Germinal center (tissue), 1 donor: ENCODE measurements around the gene GRIN2A.

Source experiments
- DNase-seq: peaks from one replicate; pipeline ENCODE4 v3.0.0; 2012; ENCODE audit warnings: mixed read lengths, low spot score

Gene GRIN2A

DNA sequence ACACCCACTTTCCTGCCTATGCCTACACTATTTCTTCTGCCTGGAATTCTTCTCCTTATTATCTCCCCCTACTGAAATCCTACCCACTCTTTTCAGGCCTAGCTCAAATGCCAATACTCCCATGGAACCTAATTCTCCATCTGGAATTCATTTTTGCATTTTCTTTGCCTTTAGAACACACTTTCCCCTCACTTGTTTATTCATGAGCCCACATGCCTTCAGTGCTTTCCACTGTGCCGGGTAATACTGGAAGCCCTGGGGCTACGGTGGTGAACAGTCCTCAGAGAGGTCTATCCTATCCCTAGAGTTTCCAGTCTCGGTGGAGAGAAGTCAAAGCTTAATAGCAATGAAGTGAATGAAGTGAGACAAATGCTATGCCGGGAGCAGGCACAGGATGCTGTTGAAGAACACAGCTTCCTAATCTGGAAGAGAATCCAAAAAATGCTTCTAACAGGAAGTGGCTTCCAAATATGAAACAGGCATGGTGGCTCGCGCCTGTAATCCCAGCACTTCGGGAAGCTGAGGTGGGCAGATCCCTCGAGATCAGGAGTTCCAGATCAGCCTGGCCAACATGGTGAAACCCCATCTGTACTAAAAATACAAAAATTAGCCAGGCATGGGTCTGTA lies 322.4 kb downstream of the GRIN2A start:
- no peak for DNase-seq

DNA sequence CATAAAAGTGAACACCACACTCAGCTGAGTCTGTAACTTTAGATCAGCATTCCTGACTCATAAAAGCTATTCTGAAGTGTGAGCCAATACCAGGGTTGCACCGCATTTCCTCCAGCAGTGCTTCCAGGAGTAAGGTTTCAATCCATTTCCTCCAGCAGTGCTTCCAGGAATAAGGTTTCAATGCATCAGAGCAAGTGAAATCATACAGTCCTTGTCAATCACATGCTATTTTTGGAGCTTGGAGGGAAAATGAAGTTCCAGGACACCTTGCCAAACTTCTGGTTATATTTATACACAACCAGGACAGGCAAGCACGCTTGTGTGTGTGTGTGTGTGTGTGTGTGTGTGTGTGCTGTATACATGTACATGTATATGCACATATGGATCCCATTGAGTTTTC lies 327.6 kb downstream of the GRIN2A start:
- no peak for DNase-seq

DNA sequence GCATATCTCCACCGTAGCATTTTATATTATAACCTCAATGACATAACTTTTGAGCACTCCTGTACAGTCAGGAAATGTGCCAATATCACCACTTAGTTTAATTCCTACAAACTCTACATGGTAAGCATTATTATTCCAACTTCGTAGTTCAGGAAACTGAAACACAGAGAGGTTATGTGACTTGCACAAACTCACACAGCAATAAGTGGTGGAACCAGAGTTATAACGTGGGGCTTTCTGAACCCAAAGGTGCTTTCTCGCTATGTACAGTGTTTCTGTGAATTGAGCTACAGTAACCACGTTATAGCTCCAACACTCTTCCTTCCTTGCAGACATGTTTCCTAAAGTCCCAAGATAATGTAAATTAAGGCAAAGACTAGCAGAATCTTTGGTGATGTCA lies 330.2 kb downstream of the GRIN2A start:
- DNase-seq: no peak

DNA sequence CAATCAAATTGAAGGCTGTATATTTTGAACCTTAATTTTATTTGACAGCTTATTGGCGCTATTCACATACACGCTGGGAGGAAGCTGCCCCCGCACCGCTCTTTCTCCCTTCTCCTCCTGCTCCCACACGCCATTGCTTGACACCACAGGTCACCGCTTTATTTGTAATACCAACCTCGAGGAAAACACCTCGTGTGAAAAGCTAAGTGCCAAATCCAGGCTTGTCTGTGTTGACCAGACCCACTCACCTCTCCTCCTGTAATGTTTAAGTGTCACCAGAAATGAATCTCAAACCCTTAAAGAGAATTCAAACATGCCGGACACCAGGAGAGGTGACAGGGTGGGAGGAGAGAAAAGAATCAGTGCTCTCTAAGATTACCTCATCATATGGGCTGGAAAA lies 331.4 kb downstream of the GRIN2A start:
- no peak for DNase-seq

DNA sequence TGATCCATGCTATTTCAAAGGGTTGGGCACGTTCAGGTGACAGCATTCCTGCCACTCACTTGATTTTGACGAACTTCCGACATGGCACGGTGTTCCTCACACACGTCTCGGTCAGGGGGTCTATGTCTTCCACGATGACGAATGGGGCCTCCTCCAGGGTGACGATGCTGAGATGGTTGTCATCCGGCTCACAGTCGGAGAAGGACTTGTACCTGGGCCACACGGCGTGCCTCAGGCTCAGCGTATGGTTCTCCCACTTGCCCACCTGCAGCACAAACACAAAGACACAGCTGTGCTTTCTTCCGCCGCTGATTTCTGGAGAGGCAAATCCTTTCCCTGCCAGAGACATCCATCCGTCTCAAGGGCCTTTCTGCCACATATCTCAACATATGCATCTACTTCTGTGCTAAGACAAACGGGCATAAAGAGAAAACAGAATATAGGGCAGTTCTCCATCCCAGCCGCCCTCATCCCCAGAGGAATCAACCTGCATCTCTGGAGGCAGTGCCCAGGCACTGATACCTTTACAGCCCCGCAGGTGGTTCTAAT lies 332.5 kb downstream of the GRIN2A start:
- no peak for DNase-seq

DNA sequence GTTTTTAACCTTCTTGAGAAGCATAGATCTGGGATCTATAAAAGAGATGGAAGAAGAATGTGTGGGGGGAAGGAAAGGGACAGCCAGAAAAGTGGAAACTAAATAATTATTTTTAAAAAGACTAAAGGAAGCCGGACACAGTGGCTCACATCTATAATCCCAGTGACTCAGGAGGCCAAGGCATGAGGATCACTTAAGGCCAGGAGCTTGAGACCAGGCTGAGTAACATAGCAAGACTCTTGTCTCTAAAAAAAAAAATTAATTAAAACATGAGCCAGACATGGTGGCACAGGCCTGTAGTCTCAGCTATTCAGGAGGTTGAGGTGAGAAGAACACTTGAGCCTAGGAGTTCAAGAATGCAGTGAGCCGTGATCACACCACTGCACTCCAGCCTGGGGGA lies 335.1 kb downstream of the GRIN2A start:
- DNase-seq: no peak

DNA sequence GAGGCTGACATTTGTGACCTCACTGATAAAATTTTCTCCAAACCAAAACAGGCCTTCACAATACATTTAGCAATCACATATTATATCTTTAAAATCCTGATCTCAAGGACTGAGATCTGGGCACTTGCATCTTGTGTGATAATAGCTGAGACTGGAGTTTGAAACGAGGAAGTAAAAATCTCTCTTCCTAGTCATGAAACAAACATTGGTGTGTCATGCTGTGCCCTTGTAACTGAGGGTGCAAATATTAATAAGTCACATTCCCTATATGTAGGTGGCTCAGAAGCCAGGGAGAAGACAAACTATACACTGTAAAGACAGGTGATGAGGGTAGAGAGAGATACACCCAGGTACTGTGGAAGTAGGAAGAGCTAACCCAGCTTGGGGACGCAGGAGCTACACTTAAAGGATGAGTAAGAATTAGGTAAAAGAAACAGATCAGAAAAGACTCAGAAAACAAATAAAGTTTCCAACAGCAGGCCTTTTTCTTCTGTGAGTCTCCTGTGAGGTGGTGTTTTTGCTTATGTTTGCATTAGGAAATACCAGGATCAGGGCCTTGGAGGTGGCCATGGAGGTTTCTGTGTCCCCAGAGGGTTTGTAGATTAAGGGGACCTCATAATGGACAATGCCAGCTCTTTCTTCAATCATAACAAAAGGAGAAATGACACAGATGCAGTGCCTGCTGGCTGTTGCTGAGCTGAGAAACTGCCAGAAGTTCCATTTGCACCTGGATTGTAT lies 335.7 kb downstream of the GRIN2A start:
- DNase-seq: no peak

DNA sequence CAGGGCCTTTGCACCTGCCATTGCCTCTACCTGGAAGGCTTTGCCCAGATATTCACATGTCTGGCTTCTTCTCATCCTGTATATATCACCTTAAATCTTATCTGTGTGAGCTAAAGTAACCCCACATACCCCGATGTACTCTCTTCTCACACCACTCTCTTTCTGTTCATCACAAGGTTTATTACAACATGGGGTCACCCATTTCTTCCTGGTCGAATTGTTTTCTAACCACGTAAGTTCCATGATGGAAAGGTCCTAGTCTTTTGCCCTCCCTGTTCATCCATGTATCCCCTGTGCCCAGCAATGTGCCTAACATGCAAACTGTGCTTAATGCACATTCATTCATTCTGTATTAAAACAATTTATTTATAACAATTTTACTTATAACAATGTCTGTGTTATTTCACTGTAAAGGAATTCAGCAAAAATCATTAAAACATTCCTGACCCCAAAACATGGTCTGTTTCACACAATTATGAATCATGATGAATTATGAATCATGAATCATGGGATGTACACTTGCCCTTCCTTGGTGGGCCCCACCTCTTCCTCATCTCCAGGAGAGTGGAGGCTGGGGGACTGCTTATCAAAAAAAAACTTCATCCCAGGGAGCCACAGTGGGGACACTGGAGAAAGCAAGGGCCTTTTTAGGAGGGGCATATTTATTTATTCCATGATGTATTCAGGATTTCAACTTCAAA lies 336.4 kb downstream of the GRIN2A start:
- DNase-seq: no peak

DNA sequence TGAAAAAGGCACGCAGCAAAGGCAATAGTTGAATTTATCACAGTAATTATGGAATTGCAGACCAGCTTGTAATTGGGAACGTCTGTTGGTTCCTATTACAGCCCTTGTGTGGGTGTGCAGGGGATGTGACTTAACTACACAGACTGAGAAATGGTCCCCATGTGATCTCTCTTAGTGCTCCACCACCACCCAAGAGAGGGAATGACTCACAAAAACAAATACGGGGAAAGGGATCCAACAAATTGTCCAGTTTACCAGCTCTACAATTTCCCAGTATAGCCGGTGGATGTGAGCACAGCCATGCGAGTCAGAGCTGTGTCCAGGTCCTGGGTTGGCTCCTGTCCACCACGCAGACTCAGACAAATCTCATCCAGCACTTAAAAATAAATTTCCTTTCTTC lies 337.9 kb downstream of the GRIN2A start:
- no peak for DNase-seq

DNA sequence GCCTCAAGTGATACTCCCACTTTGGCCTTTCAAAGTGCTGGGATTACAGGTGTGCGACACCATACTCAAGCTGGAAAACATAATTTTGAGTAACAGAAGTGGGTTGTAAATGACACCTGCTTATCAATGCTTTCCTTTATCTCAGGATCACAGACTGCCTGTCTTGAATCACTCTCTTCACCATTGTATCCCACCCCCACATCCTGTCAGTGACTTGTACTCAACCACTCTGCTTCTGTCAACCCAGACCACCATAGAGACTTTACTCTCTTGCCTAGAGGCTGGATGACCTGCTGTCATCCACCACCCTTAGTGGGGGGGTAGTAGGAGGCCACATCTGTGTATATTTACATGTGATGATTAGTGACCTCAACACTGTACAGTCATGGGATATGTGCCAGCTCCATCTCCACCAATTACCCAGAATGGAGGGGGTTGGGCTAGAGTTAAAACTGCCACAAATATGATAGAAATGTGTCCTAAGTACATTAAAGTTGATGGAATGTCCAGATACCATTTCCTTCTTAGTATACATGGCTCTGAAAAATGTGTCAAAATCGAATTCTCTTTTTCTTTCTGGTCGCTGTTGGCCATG lies 338.7 kb downstream of the GRIN2A start:
- no peak for DNase-seq

DNA sequence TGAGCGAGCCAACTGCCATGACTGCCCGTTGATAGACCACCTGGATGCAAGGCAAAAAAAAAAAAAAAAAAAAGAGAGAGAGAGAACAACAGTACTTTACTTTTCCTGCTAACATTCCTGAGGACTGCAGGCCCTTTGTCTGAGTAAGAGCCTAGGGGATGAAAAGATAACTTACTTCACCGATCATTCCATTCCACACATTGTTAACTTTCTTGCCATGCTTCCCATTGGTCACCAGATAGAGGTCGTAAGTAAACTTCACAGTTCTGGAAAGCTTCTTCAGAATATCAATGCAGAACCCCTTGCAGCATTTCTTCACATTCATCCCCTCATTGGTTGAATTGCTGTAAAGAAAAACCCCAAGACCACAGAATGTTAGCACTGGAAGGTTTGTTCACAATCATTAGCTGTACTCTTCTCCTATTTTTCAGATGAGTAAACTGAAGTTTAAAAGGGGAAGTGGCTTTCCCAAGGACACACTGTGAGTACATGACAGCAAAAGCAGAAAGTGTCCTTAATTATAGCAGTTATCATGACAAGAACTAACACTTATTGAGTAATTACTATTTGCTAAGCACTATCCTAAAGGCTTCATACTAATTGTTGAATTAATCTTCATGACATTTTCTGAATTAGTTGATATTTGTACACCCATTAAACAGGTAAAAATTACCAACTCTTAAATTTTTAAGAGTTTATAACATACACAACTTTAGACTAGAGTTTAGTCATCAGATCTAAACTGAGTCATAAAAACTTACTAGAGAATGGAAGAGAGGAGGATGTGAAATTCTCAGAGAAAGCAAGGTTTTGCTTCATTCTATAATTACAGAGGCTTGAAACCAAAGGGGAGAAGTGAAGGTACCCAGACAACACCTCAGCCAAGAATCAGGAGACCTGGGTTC lies 341.2 kb downstream of the GRIN2A start:
- no peak for DNase-seq

DNA sequence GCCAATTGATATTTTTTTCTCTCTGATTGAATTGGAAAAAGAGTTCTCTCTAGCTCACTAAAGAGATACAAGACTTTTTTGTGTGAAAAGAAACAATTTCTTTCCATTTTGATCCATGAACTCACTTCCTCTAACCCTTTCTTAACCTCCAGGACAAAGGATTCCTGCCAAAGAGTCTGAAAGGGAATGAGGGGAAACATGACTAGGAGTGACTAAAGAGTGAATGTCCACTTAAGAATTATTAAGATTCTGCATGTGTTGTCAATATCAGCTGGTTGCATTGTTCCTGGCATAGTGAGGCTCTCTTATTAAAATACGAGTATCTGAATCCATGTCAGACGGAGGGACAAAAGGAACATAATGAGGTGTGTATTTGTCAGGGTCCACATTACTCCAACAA lies 344.7 kb downstream of the GRIN2A start:
- DNase-seq: no peak

DNA sequence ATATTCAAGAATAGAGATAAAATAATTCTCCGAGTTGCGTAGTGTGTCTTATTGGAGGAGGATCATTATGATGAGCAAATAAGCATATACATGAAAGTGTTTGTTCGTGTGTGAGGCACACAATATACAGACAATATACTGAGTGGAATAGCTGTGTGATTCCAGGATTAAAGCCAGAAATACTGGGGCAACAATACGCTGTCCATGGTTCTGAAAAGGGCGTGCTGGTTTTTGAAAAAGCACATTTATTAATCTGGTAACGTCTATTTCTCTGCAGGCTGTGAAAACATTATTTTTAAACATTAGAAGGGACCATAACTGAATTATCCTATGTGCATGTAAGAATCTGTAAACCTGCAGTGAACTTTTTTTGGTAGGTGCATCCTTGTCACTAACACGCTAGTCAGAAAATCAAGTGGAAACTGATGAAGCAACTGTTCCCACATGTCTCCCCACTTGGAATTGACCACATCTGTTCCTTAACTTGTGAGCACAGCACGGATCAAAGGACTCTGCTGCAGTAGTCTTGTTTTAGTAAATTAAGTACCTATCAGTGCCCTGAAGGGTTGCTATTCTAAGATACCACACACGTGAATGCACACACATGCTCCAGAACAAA lies 346.0 kb downstream of the GRIN2A start:
- no peak for DNase-seq

DNA sequence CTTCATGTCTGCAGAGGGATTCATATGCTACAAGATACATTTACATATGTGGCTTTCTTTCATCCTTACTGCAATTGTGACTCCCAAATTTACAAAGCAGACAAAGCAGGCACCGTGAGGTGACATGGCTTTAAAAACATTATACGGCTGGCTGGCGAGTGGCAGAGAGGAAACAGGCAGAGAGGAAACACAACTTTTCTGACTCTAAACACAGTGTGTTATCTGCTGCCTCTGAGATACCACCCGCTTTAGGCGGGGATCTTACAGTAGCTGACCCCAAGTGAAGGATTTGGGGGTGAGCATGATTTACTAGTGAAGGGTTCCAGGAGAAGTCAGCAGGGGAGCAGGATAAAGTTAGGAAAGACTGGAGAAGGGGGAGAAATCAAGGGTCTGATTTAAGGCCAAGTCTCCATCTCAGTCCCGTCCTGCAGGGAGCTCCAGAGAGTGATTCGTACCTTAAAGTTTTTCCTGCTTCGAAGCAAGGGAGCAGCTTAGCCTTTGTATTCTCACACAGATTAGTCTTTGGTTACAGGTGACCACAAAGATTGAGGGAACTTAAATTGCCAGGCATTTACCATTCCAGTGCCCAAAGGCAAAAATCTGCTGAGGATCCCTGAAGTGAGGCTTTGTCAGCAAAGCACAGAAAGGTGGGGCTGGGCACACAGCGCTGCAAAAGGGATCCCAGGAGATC lies 355.0 kb downstream of the GRIN2A start:
- no peak for DNase-seq

DNA sequence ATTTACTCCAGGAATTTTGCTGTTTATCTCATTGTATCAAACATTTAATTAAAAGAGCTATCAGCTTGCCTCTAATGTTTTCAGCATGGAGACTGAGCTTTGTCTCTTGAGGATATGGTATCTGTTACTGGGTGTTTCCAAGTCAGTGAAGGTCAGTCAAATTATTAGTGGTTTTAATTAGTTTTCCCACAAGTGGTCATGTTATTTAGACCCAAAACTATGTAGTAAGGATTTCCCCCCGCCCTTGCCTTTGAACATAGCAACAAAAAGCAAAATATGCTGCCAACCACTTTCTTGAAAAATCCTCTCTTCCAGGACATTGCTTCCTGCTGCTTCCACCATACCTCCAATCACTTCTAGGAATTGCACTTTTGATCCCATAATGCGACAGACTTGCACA lies 355.6 kb downstream of the GRIN2A start:
- DNase-seq: no peak

DNA sequence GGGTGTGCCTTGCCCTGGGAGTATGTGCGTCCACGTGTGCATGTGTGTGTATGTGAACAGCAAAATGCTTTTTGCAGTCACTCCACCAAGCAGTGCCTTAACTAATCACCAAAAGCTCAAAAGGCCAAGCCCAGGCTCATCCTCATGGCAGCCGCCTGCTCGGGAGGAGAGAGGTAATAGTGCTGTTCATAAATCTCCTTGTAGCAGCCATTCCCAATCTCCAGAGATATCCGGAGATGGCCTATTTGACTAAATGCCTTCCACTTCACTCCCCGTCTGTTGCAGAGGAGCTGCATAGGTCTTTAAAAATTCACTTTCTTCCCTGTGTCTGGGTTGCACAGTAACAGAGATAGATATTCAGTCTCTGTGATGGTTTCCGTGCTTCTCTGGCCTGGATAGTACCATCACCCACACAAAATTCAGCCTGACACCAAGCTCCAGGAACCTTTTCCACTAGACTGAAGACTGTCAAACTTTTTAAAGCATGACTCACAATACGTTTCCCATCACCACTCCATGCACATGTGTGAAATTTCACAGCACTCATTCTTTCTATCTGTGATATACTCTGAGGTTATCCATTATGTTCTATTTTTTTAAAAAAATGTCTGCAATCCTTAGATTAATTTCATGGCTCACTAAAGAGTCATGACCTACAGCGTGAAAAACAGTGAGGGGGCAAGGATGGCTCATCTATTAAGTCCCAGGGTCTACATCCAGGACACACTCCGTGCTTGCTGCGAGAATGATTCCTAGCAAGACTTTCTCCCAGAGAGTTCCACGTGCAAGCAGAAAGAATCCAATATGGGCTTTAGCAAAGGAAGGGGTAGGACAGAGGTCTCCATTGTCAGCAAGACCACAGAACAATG lies 357.8 kb downstream of the GRIN2A start:
- DNase-seq: no peak

DNA sequence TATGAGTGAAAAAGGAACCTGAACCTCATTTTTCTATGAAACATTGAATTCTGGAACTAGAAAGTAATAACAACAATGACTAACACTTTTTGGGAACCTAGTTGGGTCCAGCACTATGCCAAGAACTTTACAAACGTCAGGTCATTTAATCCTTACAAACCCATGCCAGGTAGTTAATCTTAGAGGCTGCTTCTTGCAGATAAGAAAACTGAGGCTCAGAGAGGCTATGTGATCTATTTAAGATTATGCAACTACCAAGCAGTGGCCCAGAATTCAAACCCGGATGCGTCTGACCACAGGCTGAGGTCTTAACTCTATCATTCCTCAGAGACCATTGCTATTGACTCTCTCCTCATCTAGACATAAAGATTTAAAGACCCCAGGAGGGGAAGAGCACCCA lies 358.7 kb downstream of the GRIN2A start:
- no peak for DNase-seq

DNA sequence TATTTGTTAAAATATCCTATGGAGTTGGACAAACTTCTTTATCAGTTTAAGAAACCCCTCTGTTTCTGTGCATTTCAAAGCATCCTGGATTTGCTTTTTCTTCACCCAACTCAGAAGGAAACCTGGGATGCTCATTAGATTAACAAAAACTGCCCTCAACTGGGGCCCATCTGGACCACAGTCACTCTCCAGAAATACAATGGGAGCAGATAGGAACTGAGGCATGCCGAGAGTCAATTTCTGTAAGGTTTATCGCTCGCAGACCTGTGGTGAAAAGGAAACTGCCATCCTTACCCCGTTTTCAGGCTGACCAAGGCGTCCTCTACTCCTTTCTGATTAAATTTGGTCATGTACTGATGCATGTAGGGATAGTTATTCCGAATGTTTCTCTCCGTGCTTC lies 360.3 kb downstream of the GRIN2A start:
- no peak for DNase-seq

DNA sequence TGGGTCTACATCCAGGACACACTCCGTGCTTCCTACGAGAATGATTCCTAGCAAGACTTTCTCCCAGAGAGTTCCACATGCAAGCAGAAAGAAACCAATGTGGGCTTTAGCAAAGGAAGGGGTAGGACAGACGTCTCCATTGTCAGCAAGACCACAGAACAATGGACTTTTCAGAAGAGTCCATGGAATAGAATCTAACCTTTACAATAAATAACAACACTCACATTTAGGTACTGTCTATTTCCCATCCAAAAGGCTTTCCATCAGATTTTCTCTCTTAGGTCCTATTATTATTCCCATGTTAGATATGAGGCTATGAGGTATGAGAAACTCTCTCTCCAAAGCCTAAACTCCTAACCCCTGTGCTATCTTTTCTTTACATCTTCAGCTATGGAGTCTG lies 360.9 kb downstream of the GRIN2A start:
- DNase-seq: no peak
